ENCODE measurements around the gene KCNQ4.

Gene KCNQ4

DNA sequence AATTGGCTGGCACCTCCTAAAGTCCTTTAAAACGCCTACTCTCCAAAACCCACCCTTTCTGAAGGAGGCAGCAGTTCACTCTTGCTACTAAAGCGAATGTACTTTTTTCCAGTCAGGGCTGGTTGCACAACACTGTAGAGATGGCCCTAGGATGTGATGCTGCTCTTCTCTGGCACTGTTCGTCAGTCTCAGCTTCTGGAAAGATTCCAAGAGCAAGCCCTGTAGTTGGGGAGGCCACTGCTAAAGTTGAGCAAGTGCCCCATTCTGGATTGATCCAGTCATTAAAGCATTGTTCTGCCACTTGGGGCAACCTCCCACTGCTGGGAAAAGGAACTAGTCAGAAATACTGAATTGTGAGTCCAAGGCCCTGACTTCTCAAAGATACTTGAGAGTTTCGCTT, 28.5 kb upstream of the KCNQ4 start:
- TF ChIP-seq, protein P1, sequence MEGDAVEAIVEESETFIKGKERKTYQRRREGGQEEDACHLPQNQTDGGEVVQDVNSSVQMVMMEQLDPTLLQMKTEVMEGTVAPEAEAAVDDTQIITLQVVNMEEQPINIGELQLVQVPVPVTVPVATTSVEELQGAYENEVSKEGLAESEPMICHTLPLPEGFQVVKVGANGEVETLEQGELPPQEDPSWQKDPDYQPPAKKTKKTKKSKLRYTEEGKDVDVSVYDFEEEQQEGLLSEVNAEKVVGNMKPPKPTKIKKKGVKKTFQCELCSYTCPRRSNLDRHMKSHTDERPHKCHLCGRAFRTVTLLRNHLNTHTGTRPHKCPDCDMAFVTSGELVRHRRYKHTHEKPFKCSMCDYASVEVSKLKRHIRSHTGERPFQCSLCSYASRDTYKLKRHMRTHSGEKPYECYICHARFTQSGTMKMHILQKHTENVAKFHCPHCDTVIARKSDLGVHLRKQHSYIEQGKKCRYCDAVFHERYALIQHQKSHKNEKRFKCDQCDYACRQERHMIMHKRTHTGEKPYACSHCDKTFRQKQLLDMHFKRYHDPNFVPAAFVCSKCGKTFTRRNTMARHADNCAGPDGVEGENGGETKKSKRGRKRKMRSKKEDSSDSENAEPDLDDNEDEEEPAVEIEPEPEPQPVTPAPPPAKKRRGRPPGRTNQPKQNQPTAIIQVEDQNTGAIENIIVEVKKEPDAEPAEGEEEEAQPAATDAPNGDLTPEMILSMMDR (conservative IDR thresholded peaks at IDR 0.05): no peak
- H3K27ac ChIP-seq: no peak overlapping the region

DNA sequence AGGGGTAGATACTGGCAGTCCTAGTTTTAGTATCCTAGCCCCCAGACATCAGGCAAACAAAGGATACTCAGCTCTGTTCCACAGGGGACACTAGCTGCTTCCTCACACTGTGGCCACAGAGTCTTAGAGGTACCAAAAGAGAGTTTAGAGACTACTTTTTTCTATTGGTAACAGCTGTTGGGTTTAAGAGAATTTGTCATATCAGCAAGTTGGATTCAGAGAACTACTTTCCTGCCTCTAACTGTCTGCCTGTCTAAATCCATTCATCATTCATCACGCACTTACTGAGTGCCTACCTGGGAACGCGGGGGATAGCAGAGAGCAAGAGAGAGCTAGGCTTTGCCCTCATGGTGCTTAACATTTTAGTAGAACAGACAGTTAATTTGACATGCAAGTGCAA, 27.1 kb upstream of the KCNQ4 start:
- TF ChIP-seq, protein P1 (conservative IDR thresholded peaks at IDR 0.05): no peak
- H3K27ac ChIP-seq: no peak overlapping the region

DNA sequence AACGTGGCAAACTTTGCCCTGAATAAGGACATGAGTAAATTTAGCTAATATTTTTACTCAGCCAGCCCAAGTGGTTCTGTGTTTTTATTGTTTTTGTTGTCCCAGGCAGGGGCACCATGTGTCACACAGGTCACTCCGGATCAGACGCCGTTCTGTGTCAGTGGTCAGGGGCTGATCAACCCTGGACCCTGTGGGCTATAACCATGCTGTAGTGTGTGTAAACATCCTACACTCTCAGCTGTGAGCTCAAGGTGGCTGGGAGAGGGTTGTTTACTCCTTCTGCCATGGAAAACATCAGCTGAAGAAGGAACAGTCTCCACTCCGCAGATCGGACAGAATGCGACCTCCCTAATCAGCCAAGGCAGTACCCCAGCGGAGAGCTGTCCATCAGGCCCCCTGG, 26.5 kb upstream of the KCNQ4 start:
- no peak overlapping the region for H3K27ac ChIP-seq
- TF ChIP-seq, protein P1 (conservative IDR thresholded peaks at IDR 0.05): no peak

DNA sequence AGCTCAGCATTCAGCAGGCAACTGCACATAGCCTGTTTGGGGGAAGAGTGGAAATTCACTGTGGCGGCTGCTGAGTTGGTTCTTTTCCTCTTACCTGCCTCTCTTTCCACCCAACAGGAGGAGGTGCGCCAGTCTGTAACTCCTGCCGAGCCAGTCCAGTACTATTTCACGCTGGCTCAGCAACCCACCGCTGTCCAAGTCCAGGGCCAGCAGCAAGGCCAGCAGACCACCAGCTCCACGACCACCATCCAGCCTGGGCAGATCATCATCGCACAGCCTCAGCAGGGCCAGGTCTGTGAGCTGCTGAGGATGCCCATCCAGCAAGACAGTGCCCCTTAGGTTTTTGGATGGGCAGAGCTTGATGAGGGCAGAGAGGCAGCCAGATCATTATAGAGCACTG, 25.6 kb upstream of the KCNQ4 start:
- TF ChIP-seq, protein P1 (conservative IDR thresholded peaks at IDR 0.05): no peak
- no peak overlapping the region for H3K27ac ChIP-seq

DNA sequence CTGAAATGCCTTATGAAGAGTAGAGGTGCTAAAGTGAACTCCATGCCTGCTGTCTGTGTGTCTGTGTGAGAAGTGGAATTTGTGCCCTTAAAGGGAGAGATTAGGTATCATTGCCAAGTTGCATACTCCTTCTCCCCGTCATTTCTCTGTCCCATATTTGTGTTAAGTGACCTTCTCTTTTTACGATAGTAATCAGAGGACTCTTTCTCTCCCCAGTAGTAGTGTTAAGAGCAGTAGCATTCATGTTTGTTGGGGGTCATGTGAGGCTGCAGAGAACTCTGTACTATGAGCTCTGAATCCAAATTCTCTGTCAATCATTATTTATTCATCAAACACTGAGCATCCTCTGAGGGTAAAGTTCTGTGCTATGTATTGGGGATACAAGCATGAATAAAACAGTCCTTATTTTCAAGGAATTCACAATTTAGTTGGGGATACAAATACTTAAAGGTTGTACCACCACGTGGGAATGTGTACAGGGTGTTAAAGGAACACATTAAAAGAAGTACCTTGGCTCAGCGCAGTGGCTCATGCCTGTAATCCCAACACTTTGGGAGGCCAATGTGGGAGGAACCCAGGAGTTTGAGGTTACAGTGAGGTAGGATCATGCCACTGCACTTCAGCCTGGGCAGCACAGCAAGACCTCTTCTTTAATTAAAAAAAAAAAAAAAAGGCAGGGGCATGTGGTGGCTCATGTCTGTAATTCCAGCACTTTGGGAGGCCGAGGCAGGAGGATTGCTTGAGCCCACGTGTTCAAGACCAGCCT, 24.8 kb upstream of the KCNQ4 start:
- TF ChIP-seq, protein P1 (conservative IDR thresholded peaks at IDR 0.05): no peak
- H3K27ac ChIP-seq: no peak overlapping the region

DNA sequence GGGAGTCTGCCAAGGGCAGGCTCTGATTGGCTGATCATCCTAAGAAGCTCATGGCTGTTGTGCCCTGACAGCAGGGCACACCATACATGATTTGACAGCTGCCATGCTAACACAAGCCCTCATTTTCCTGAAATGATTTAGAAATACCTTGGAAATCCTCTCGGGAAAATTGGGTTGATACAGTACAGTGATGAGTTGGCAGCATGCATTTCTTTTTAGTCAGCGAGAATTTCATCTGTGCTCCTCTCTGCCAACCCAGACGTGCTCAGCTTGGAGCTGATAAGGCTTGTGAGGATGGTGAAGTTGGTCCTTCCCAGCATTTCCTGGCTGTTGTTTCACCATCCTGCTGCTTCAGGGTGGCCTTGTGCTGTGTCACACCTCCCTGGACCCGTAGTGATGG, 22.6 kb upstream of the KCNQ4 start:
- TF ChIP-seq, protein P1 (conservative IDR thresholded peaks at IDR 0.05): no peak

DNA sequence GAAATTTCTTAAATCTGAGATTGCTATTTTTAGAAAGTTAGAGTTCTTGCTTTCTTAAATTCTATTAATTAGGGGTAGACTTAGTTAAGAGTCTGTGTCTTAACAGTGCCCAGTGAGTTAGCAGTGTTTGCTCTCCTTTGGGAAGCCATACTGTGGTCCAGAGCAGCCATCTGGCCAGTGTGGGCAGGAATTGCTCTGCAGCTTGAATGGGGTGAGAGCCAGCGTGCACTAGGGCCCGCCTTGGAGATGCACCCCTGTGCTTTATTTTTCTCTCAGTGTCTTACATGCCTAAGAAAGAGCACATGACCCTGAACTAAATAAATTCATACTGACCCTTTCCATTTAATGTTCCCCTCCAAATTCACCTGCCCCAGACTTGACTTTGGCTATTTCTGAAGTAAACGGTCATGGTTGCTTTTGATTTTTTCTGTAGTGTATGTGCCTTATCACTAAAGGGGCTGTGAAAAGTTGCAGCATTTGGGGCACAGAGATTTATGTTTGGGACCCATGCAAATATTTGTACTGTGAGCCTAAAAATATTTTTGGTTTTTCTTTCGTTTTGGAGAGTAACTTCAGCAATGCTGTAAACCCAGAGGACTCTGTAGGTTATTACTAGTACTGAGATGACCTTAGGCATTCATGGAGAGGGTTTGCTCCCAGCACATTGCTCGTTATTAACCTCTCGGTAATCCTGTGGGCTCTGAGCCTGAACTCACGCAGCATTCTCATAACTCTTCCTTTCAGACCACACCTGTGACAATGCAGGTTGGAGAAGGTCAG, 21.3 kb upstream of the KCNQ4 start:
- TF ChIP-seq, protein P1 (conservative IDR thresholded peaks at IDR 0.05): no peak
- H3K27ac ChIP-seq: no peak overlapping the region

More for the DNA sequence above, 22.6 kb upstream of the KCNQ4 start:
- no peak overlapping the region for H3K27ac ChIP-seq

Data from VCaP (cell line).